ENCODE data around the gene UBXN6. TPM values are rescaled to one million over a fixed set of nuclear protein-coding genes. Genes with fewer than 3 reads are reported as not detected.

UBXN6 gene
- total RNA-seq, 1 experiment from 2014 or later, result 34.1 TPM

DNA sequence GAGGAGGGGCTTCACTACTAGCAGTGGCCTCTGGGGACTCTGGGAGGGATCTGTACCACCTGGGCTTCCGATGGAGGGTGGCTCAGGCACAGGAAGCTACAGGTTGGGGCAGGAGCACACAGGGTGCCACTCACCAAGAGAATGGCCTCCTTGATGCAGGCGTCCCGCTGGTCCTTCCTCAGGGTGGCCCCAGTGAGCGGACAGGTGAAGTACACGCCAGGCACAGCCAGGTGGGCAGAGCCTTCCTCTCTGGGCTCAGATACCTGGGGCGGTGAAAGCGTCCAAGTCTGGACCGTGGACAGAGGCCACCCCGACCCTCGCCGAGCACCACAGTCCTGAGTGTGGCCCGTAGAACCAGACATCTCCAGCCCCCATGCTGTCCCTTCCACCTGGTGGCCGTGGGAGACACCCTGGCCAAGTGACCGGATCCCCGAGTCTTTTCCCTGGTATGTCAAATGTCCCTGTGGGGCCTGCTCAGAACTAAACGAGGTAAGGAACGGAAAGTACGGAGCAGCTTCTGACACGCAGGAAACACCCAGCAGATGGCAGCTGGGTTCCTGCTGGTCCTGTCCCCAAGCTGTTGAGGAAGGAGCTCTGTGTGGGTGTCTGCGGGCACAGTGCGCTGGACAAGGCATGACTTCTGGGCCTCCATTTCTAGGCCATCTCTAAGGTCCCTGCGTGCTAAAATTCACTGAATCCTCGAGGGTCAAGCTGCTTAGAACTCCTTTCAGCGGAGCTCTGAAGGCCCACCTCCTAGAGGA, 5.2 kb downstream of the UBXN6 start:
- DNase-seq, result no peak
- H2BK15ac ChIP-seq (ENCODE audit: low read depth, low read length), result no peak overlapping the region

More for the DNA sequence above, 5.2 kb downstream of the UBXN6 start:
- Histone ChIP-seq H2AFZ (ENCODE audit: low read length) (no peak overlapping the region), H3T11ph (ENCODE audit: low read length) (no peak overlapping the region), H3K23me2 (ENCODE audit: insufficient read length, low read depth, low read length, poor library complexity, severe bottlenecking) (peaks cover 6% of the 10 kb centered on the region), H3K56ac (ENCODE audit: insufficient read length, low read depth, low read length) (no peak overlapping the region), H2BK20ac (ENCODE audit: low read depth, low read length, poor library complexity, severe bottlenecking) (no peak overlapping the region), H2BK5ac (ENCODE audit: insufficient read length, low read length) (no peak overlapping the region), H3K14ac (ENCODE audit: insufficient read depth, low read length) (no peak overlapping the region), H4K91ac (ENCODE audit: insufficient read length, low read depth, low read length) (no peak overlapping the region), H3K4ac (ENCODE audit: low read depth, low read length) (no peak overlapping the region), H3K23ac (ENCODE audit: insufficient read length, low read depth, low read length) (no peak overlapping the region), H3K27ac (ENCODE audit: insufficient read length, low read depth, low read length) (no peak overlapping the region), H4K5ac (ENCODE audit: insufficient read length, low read depth, low read length) (no peak overlapping the region), H3K4me1 (ENCODE audit: insufficient read depth, low read length) (no peaks in the 10 kb centered on the region), H3K79me1 (ENCODE audit: insufficient read depth, low read depth, low read length, poor library complexity, severe bottlenecking) (no peaks in the 10 kb centered on the region), H2AK5ac (ENCODE audit: insufficient read length, low read length) (no peak overlapping the region), H3K9ac (ENCODE audit: extremely low read depth, insufficient read length, low read length) (no peak overlapping the region), H3K9me3 (ENCODE audit: control insufficient read depth, low read depth, low read length) (no peaks in the 10 kb centered on the region), H4K8ac (replicated peaks; ENCODE audit: insufficient read length, low read depth, low read length) (no peak overlapping the region), H3K27me3 (ENCODE audit: insufficient read depth, low read length) (no peaks in the 10 kb centered on the region), H3K4me2 (ENCODE audit: insufficient read depth, insufficient read length, low read length) (no peak overlapping the region), H3K79me2 (ENCODE audit: insufficient read depth, low read length) (no peaks in the 10 kb centered on the region; the same call in 1 of the 2 replicates), H2BK12ac (ENCODE audit: insufficient read length, low read depth, low read length) (no peak overlapping the region), H3K18ac (ENCODE audit: insufficient read length, low read depth, low read length) (no peak overlapping the region), H4K20me1 (ENCODE audit: control insufficient read depth, insufficient read depth, insufficient read length) (peaks cover 4% of the 10 kb centered on the region), H2BK120ac (ENCODE audit: low read depth, low read length, poor library complexity, severe bottlenecking) (no peak overlapping the region)
- no CpG with 5 or more reads among the region's 24 CpGs for WGBS (ENCODE audit: extremely low coverage, insufficient read length, low lambda C conversion rate)
- Mint-ChIP-seq H3K4me1 (peaks cover 9 to 14% of the 10 kb centered on the region in 2 experiments), H3K9me3 (no peaks in the 10 kb centered on the region), H3K4me3 (no peak overlapping the region), H3K27me3 (ENCODE audit: low read depth) (peaks cover 6% of the 10 kb centered on the region; the same call in 1 of the 2 replicates), H3K27ac (no peak overlapping the region), H3K36me3 (ENCODE audit: insufficient read depth in 1 of 3, low read depth in 3 of 3) (peaks cover 15 to 45% (median 28%) of the 10 kb centered on the region in 3 experiments; a peak in 6 of 7 replicates)
- no peak for TF ChIP-seq CTCF (conservative IDR thresholded peaks at IDR 0.05)

All from H9 (cell line).